H1 (cell line): ENCODE results near the gene BRINP3. TPM values are rescaled to one million over a fixed set of nuclear protein-coding genes. Genes with fewer than 3 reads are reported as not detected.

ENCODE experiments used
- CTCF ChIA-PET: fragments of 300-600 bp; sonication (Branson Sonifier 250); formaldehyde crosslinking; loops from one replicate; lab custom pipeline; 2021; ENCODE audit not compliant: partially characterized antibody; lab: Charles Lee
- POLR2A ChIA-PET: fragments of 300-600 bp; sonication (Branson Sonifier 250); formaldehyde crosslinking; loops from one replicate; lab custom pipeline; 2021; ENCODE audit warnings: inconsistent platforms; ENCODE audit not compliant: partially characterized antibody; lab: Charles Lee
- DNase-seq, 2 experiments: peaks; one replicate each; pipeline versions ENCODE4 v3.0.0 to v3.0.0-alpha.2; 2010 to 2022; ENCODE audit warnings: low spot score in 2 of 2, low read depth in 1 of 2, mixed read lengths in 1 of 2
- FAIRE-seq: peaks from 2 replicates; lab custom pipeline; 2011; peaks lifted over from hg19 to GRCh38; lab: Jason Lieb, UNC
- H2AFZ ChIP-seq: 2 replicates; pipeline ENCODE4 v1.8.1; 2012; ENCODE audit warnings: low read length, inconsistent platforms
- H2AK5ac ChIP-seq: 2 replicates; pipeline ENCODE4 v1.6.1; 2013; ENCODE audit warnings: low read depth, low read length
- H2BK120ac ChIP-seq: replicated peaks from 2 replicates; pipeline ENCODE3; 2013; ENCODE audit warnings: low read depth, low read length, inconsistent platforms
- H2BK12ac ChIP-seq: 2 replicates; pipeline ENCODE4 v1.6.1; 2013; ENCODE audit warnings: low read depth, low read length
- H2BK15ac ChIP-seq: 2 replicates; pipeline ENCODE4 v1.6.1; 2013; ENCODE audit warnings: low read length
- H2BK20ac ChIP-seq: 2 replicates; pipeline ENCODE4 v1.6.1; 2013; ENCODE audit warnings: low read length
- H2BK5ac ChIP-seq: 2 replicates; pipeline ENCODE4 v1.6.1; 2013; ENCODE audit warnings: low read depth, low read length
- H3K14ac ChIP-seq: 2 replicates; pipeline ENCODE4 v1.6.1; 2013; ENCODE audit warnings: inconsistent platforms; ENCODE audit not compliant: insufficient read length
- H3K18ac ChIP-seq: 2 replicates; pipeline ENCODE4 v1.6.1; 2013; ENCODE audit warnings: low read length; ENCODE audit errors: extremely low read depth
- H3K23ac ChIP-seq: 2 replicates; pipeline ENCODE4 v1.6.1; 2013; ENCODE audit warnings: inconsistent platforms; ENCODE audit not compliant: insufficient read length
- H3K23me2 ChIP-seq: 2 replicates; pipeline ENCODE4 v1.6.1; 2013; ENCODE audit warnings: low read depth, low read length
- H3K27ac ChIP-seq: 2 replicates; pipeline ENCODE4 v1.6.1; 2011; ENCODE audit warnings: low read depth, low read length, inconsistent platforms
- H3K27me3 ChIP-seq, 4 experiments: replicated peaks in 1 of 4; 1 replicate in 1 of 4; 2 replicates in 3 of 4; pipeline versions ENCODE4 v1.6.1 to v1.8.1; 2011 to 2013; ENCODE audit warnings: low read length in 3 of 4, mild to moderate bottlenecking in 3 of 4, inconsistent platforms in 2 of 4, mixed read lengths in 2 of 4, moderate library complexity in 1 of 4; ENCODE audit not compliant: control insufficient read depth in 3 of 4, insufficient read depth in 3 of 4; ENCODE audit errors: extremely low read depth in 1 of 4
- H3K36me3 ChIP-seq, 4 experiments: 2 replicates each; pipeline versions ENCODE4 v1.6.1 to v1.8.1; 2011 to 2013; ENCODE audit warnings: mild to moderate bottlenecking in 4 of 4, low read length in 3 of 4, moderate library complexity in 2 of 4, control low read depth in 1 of 4, inconsistent platforms in 1 of 4; ENCODE audit not compliant: insufficient read depth in 4 of 4, control insufficient read depth in 2 of 4
- H3K4ac ChIP-seq: replicated peaks from 2 replicates; pipeline ENCODE3; 2013; ENCODE audit warnings: low read length, low read depth, mixed read lengths, inconsistent platforms; ENCODE audit not compliant: insufficient read length
- H3K4me1 ChIP-seq, 4 experiments: replicated peaks in 1 of 4; 1 replicate in 1 of 4; 2 replicates in 3 of 4; pipeline versions ENCODE4 v1.6.1 to v1.8.1; 2011 to 2013; ENCODE audit warnings: low read length in 3 of 4, inconsistent platforms in 2 of 4, mixed read lengths in 1 of 4; ENCODE audit not compliant: insufficient read depth in 4 of 4, control insufficient read depth in 3 of 4
- H3K4me2 ChIP-seq, 2 experiments: 2 replicates each; pipeline versions ENCODE4 v1.6.1 to v1.8.1; 2011 to 2013; ENCODE audit warnings: low read depth in 2 of 2, low read length in 2 of 2, control low read depth in 1 of 2, inconsistent platforms in 1 of 2, mild to moderate bottlenecking in 1 of 2; ENCODE audit not compliant: insufficient read depth in 1 of 2
- H3K4me3 ChIP-seq, 4 experiments: fragments of 200-600, 300-600 bp in 1 of 4; sonication (generic), shearing (Covaris generic), sonication (Bioruptor Twin) in 1 of 4; 2 replicates each; pipeline versions ENCODE4 v1.5.1 to v1.8.1; 2011 to 2016; ENCODE audit warnings: low read length in 4 of 4, low read depth in 3 of 4, control low read depth in 2 of 4, inconsistent platforms in 2 of 4, mild to moderate bottlenecking in 2 of 4, mixed read lengths in 1 of 4, moderate library complexity in 1 of 4; ENCODE audit not compliant: insufficient read depth in 2 of 4; ENCODE audit errors: extremely low read depth in 1 of 4
- H3K56ac ChIP-seq: replicated peaks from 2 replicates; pipeline ENCODE3; 2013; ENCODE audit warnings: low read depth, mild to moderate bottlenecking, mixed read lengths, low read length, inconsistent platforms; ENCODE audit not compliant: insufficient read length
- H3K79me1 ChIP-seq: 2 replicates; pipeline ENCODE4 v1.6.1; 2013; ENCODE audit warnings: low read depth, low read length, control low read depth
- H3K79me2 ChIP-seq, 2 experiments: 2 replicates each; pipeline versions ENCODE4 v1.6.1 to v1.8.1; 2012 to 2013; ENCODE audit warnings: low read length in 2 of 2, mild to moderate bottlenecking in 2 of 2, inconsistent platforms in 1 of 2; ENCODE audit not compliant: insufficient read depth in 2 of 2, control insufficient read depth in 1 of 2
- H3K9ac ChIP-seq, 4 experiments: replicated peaks in 1 of 4; 1 replicate in 1 of 4; 2 replicates in 3 of 4; pipeline versions ENCODE4 v1.6.1 to v1.8.1; 2011 to 2013; ENCODE audit warnings: low read depth in 3 of 4, low read length in 3 of 4, control low read depth in 2 of 4, mild to moderate bottlenecking in 2 of 4, moderate library complexity in 2 of 4, inconsistent platforms in 1 of 4; ENCODE audit errors: extremely low read depth in 1 of 4
- H3K9me3 ChIP-seq, 2 experiments: 2 replicates each; pipeline versions ENCODE4 v1.6.1 to v1.8.1; 2012 to 2013; ENCODE audit warnings: mild to moderate bottlenecking in 2 of 2, moderate library complexity in 2 of 2, control low read depth in 1 of 2, inconsistent platforms in 1 of 2, low read depth in 1 of 2, low read length in 1 of 2, mixed read lengths in 1 of 2; ENCODE audit not compliant: insufficient read depth in 2 of 2
- H4K20me1 ChIP-seq, 2 experiments: replicated peaks in 1 of 2; 2 replicates each; pipeline versions ENCODE3 to v1.8.1; 2011 to 2013; ENCODE audit warnings: inconsistent platforms in 2 of 2, low read length in 2 of 2, mild to moderate bottlenecking in 1 of 2; ENCODE audit not compliant: insufficient read depth in 2 of 2, control insufficient read depth in 1 of 2
- H4K5ac ChIP-seq: 2 replicates; pipeline ENCODE4 v1.6.1; 2013; ENCODE audit warnings: low read length, low read depth, mixed read lengths, inconsistent platforms; ENCODE audit not compliant: insufficient read length
- H4K8ac ChIP-seq: 2 replicates; pipeline ENCODE4 v1.8.0; 2013; ENCODE audit warnings: mild to moderate bottlenecking, moderate library complexity, low read length, inconsistent platforms; ENCODE audit not compliant: insufficient read depth; ENCODE audit errors: extremely low read depth
- H4K91ac ChIP-seq: replicated peaks from 2 replicates; pipeline ENCODE3; 2013; ENCODE audit warnings: low read length, mixed read lengths, inconsistent platforms; ENCODE audit not compliant: insufficient read length
- POLR2A ChIP-seq, 2 experiments: IDR thresholded peaks; 1 replicate in 1 of 2; 2 replicates in 1 of 2; pipeline ENCODE4 v1.6.1; 2011; ENCODE audit warnings: low read depth in 2 of 2, low read length in 2 of 2, mild to moderate bottlenecking in 2 of 2; ENCODE audit errors: control extremely low read depth in 1 of 2
- SP1 ChIP-seq: IDR thresholded peaks from 2 replicates; pipeline ENCODE4 v1.6.1; 2011; ENCODE audit warnings: low read depth, low read length
- SUZ12 ChIP-seq: fragments of 200-600 bp; sonication (generic); IDR thresholded peaks from 2 replicates; pipeline ENCODE4 v1.6.1; 2012; ENCODE audit warnings: mild to moderate bottlenecking, inconsistent platforms, low read length, moderate library complexity, mixed read lengths
- TAF1 ChIP-seq: IDR thresholded peaks from 2 replicates; pipeline ENCODE4 v1.6.1; 2011; ENCODE audit warnings: mild to moderate bottlenecking, low read depth, low read length
- TEAD4 ChIP-seq: IDR thresholded peaks from 2 replicates; pipeline ENCODE4 v1.6.1; 2012; ENCODE audit warnings: low read depth, low read length, inconsistent platforms, mixed read lengths
- polyA plus RNA-seq, 7 experiments: library from polyadenylated mRNA; depleted of rRNA in 3 of 7; stranded (reverse) in 5 of 7; unstranded in 2 of 7; fragments of >200 nt in 5 of 7; fragments of 200-250 nt in 2 of 7; gene quantifications; 1 replicate in 5 of 7; 2 replicates in 1 of 7; 4 replicates in 1 of 7; pipeline versions ENCODE4 v1.2.1 to v1.2.3, GENCODE V29; 2011 to 2013; ENCODE audit warnings: missing spikeins in 2 of 7, mixed read lengths in 2 of 7
- total RNA-seq: library from RNA; stranded (reverse); fragmentation: NEBNext Ultra II Directional; extraction: Animal tissue kit (Norgen Biotek cat#: 25700); gene quantifications from 2 replicates; pipeline ENCODE4 v1.2.1, GENCODE V29; 2021
- TF ChIP-seq, protein P1 (sequence below): IDR thresholded peaks from 2 replicates; pipeline ENCODE4 v1.6.1; 2012; ENCODE audit warnings: inconsistent platforms

The BRINP3 gene
- total and polyA plus RNA-seq, 2 of the 8 experiments (the other 6 are each of a cell fraction or from before 2014, with no cell fraction given), result not detected

DNA sequence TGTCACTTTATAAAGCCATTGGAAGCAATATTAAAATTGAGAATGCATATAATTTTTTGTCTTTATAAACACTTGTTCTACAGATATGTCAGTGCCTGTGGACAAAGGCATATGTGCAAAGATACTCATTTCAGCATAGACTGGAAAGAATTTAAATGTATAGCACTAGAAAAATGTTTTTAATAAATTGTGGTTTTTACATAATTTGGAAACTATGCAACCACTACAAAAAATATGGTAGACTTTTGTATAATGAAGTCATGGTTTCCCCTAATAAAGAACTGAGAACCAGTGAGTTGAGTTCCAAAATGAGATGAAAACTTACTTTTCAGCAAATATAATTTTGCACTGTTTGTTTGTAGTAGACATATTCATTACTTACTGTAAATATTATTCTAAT lies 48.5 kb downstream of the BRINP3 start:
- H3K23ac ChIP-seq, result no peak overlapping the region
- no peak overlapping the region for H3K27ac ChIP-seq
- H4K91ac ChIP-seq, result no peak overlapping the region
- no peak overlapping the region for H3K4ac ChIP-seq
- H3K9ac ChIP-seq, result no peak overlapping the region
- ChIA-PET CTCF (no interaction called here), POLR2A (no interaction called here)
- H3K79me1 ChIP-seq, result no peaks in the 10 kb centered on the region
- H4K5ac ChIP-seq, result no peak overlapping the region
- H2AFZ ChIP-seq, result no peak overlapping the region
- no peaks in the 10 kb centered on the region for H3K36me3 ChIP-seq
- H3K18ac ChIP-seq, result no peak overlapping the region
- no peak overlapping the region for H2AK5ac ChIP-seq
- no peaks in the 10 kb centered on the region for H3K23me2 ChIP-seq
- no peaks in the 10 kb centered on the region for H4K20me1 ChIP-seq
- H2BK15ac ChIP-seq, result no peak overlapping the region
- H4K8ac ChIP-seq, result no peak overlapping the region
- no peak overlapping the region for H3K4me3 ChIP-seq
- TF ChIP-seq SP1, result no peak
- TF ChIP-seq TEAD4, result no peak
- TF ChIP-seq, protein P1, sequence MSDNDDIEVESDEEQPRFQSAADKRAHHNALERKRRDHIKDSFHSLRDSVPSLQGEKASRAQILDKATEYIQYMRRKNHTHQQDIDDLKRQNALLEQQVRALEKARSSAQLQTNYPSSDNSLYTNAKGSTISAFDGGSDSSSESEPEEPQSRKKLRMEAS, result no peak
- no peak for TF ChIP-seq SUZ12
- TF ChIP-seq POLR2A (IDR thresholded peaks at IDR 0.05; ENCODE audit: control extremely low read depth in 1 of 2, low read depth in 2 of 2, low read length in 2 of 2), result no peak
- TF ChIP-seq TAF1, result no peak
- H2BK120ac ChIP-seq, result no peak overlapping the region
- FAIRE-seq (no peak), DNase-seq (no peak)
- H2BK20ac ChIP-seq, result no peak overlapping the region
- H3K14ac ChIP-seq, result no peak overlapping the region
- no peaks in the 10 kb centered on the region for H3K27me3 ChIP-seq
- H3K9me3 ChIP-seq, result no peaks in the 10 kb centered on the region
- H3K4me2 ChIP-seq, result no peak overlapping the region
- H2BK12ac ChIP-seq, result no peak overlapping the region
- H3K4me1 ChIP-seq, result no peaks in the 10 kb centered on the region
- H2BK5ac ChIP-seq, result no peak overlapping the region
- no peaks in the 10 kb centered on the region for H3K79me2 ChIP-seq
- no peak overlapping the region for H3K56ac ChIP-seq
